Measurements from ENCODE around the gene DTD1.

Gene DTD1

DNA sequence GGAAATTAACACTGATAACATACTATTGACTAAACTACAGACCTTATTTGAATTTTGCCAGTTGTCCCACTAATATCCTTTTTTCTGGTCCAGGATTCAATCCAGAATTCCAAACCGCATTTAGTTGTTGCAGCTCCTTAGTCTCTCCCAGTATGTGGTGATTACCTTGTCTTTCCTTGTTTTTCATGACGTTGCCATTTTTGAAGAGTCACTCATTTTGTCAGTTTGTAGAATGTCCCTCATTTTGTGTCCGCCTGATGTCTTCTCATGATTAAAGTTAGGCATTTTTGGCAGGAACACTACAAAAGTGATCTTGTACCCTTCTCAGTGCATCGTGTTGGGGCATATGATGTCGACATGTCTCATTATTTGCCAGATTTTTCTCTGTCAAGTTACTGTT, 33.1 kb downstream of the DTD1 start:
- no peak for DNase-seq

GRCh38 chr20:18623156-18623910, 35.5 kb downstream of the DTD1 start:
- DNase-seq = no peak

- no peak for DNase-seq
Observed at GRCh38 chr20:18624948-18625347, 37.1 kb downstream of the DTD1 start.

- no peak for DNase-seq
Observed at GRCh38 chr20:18625907-18626655, 38.2 kb downstream of the DTD1 start.

GRCh38 chr20:18628330-18628920, 40.6 kb downstream of the DTD1 start:
- DNase-seq = no peak

DNA sequence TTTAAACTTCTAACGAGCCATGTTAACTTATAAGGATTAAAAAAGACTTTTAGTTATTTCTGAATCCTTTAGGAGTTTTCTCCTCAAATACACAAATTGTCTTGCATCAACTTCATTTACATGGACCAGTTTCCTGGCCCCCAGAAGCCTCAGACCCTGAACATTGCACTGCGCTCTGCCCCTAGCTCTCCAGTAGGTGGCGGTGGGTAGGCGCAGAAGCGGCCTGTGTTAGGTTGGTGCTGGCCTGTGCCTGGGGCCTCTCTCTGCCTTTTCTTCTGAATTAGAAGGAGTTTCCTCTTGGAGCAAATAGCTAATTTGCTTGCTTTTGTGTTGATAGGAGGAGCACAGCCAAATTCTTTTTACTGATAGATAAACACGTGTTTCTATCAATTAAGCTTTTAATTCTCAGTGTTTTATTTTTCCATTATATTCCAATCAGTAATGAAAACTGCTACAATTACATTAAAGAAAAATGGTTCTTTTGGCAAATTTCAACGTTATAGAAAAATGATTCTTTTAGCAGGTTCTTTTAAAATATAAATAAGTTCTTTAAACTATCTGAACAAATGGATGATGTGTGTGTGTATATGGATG, 44.4 kb downstream of the DTD1 start:
- peak; percentile 55 for DNase-seq

DNA sequence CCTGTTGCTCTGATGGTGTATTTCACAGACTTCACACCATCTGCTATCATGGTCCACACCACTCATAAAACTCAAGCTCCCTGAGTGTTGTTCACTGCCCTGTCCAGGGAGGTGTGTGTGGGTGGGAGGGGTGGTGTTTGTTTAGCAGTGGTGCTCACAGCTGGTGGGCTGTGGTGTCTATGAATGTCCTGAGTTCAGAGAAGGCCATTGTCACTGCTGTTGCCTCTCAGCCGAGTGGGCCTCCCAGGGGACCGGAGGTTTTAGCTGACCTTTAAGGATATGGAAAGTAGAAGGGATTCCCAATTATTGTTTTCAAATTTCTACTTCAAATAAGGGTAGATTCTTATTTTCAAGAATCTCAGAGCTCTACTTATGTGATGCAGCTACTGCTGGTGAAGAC, 45.6 kb downstream of the DTD1 start:
- no peak for DNase-seq

DNA sequence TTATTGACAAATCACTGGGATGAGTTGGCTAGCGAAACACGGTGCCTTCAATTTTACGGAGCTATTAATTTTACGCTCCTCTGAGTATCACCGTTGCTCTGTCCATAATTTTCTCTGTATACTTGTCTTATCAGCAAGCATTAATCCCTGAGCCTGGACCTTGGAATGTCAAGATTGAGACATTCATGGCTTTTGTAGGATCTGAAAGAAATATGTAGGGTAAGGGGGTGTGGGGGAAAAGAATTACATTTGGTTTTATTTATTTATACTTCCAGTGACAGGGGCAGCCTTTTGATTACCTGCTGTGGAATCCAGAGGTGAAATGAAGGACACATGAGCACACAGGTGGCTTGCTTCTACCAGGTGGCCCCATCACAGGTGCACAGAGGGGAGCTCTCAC, 46.6 kb downstream of the DTD1 start:
- DNase-seq = no peak

GRCh38 chr20:18635380-18635779, 47.5 kb downstream of the DTD1 start:
- DNase-seq = no peak

DNA sequence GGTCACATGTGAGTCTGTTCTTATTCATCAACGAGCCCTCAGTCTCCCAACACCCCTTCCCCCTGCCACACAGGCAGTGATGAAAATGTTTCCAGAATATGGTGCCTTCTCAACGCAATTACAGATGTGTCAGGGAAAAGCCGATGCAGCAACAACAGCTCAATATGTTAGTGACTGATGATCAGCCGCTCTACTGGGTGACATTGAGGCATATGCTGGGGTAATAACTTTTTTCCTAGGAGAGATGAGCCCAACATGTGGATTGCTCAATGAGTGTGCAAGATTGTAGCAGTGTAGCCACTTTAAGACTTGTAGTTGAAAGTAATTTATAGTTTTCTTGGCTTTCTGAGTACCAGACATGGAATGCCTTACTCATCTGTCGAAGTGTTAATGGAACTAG, 49.4 kb downstream of the DTD1 start:
- no peak for DNase-seq

DNA sequence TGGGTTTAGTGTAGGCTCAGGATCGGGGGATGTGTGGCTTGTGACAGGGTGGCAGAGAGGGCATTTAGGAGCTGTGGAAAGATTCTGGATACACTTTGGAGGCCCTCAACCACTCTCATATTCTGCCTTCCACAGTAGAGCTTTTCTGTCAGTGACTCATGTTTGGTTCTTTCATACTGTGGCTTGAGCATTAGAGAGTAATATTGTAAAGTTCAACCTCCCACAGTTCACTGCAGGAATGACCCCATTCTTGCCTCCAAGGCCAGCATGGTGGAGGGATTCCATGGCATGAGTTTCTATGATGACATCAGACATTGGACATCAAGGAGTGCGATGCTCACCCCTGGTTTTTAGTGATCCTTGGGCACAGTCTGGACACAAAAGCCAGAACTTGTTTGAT, 50.9 kb downstream of the DTD1 start:
- no peak for DNase-seq

DNA sequence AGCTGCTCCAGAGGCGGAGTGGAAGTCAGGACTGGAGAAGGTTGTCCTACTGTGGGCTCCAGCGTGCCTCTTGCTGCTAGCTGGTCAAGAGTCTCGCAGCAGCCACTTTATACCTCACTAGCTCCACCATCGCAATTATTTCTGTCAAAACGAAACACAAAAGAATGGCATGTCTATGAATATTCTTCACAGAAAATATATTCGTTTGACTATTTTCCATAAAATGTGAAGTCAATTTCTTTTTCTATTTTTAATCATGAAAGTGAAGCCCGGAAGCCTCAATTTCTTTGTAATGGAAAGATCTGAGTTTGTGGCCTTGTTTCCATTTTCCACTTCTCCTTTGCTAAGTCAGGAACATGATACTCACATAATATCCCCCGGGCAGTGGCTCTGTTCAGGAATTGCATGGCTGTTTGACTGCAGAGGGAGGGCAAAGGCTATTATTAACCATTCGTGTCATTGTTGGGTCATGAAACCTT, 51.7 kb downstream of the DTD1 start:
- DNase-seq = no peak

DNA sequence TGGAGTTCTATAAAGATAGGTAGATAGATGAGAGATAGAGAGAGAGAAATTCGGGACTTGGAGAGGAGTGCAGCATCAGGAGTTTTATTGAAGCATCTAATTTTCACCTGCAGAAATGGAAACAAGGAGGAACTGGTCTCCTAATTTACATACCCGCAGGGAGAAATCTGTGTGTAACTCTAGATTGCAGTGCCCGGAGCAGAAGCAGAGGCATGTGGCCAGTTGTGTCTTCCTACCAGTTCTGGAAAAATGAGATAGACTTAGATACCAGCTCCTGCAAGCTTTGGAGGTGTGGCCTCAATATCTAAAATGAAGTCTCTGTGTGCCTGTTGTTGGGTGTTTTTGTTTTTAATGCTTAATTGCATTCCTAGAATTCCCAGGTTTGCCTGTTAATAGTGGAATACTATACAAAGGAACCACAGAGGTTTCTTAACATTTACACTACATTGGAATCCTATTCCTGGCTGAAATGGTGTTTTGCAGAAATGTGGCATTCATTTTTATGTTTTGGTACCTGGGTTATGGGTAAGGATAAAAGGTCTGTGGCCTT, 57.4 kb downstream of the DTD1 start:
- no peak for DNase-seq

DNA sequence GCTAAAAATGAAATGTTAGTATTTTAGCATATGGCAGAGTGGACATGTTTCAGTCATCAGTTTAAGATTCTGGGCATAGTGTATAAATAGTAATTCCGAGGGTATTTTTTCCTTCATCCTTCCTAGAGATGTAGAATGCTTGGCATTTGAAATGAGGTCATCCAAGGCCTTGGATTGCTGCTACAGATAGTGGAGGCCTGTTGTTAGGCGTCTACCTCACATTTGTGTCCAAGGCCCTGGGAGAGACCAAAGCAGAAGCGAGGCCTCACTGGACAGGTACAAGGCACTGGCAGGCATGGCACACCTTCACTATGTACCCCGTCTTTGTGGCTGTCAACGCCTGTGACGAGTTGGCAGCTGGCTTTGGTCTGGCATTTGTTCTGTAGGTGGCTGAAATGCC, 58.0 kb downstream of the DTD1 start:
- DNase-seq = no peak

GRCh38 chr20:18647777-18648176, 59.9 kb downstream of the DTD1 start:
- DNase-seq = no peak

DNA sequence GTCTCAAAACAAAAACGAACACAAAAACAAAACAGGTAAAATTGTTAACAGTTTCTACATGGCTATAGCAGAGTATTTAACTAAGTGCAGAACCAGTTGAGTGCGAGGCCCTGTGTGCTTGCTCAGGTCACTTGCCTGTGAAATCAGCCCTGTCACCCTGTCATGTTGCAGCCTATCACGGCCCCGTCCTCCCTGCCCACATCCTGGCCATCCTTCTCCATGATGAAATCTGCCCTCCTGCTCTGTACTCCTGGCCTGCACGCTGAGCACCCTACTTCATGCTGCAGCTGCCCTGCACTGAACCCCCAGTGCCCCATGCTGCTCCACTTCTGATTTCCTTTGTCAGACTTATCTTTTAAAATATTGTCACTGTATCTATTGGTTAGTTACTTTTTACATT, 62.4 kb downstream of the DTD1 start:
- DNase-seq = no peak

DNA sequence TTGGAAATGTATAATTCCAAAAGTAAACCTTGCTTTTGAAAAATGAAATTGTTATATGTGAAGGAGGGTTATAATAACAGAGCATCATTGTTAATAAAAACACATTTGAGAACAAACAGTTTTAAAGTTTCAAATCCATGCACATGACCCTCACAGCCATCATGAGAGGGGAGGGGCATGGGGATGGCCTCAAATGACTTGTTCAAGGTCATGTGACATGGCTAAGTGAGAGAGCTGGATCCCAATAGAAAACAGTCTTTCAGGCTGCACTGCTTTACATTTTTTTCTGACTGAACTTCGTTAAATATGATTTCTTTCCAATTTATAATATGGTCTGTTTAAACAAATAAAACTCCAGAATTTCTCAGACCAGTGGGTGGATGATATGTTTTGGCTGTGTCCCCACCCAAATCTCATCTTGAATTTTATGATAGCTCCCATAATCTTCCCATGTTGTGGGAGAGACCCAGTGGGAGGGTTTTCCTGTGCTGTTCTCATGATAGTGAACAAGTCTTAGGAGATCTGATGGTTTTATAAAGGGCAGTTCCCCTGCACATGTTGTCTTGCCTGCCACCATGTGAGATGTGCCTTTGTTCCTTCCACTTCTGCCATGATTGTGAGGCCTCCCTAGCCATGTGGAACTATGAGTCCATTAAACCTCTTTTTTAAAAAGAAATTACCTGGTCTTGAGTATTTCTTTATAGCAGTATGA, 66.0 kb downstream of the DTD1 start:
- DNase-seq = no peak

DNA sequence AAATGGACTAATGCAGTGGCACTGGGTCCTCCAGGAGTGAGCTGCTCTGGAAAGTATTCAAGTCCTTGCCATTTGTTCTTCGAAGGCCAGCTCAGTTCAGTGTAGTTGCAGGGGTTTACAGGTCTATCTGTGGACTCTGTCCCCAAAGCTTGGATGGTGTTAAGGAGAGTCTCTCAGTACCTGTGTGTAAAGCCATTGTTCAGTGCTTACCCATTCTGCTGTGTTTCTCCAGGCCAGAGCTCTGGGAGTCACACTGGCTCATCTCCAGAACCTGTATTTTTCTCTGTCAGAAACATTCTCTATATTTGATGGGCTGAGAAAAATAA, 66.6 kb downstream of the DTD1 start:
- DNase-seq = no peak

DNA sequence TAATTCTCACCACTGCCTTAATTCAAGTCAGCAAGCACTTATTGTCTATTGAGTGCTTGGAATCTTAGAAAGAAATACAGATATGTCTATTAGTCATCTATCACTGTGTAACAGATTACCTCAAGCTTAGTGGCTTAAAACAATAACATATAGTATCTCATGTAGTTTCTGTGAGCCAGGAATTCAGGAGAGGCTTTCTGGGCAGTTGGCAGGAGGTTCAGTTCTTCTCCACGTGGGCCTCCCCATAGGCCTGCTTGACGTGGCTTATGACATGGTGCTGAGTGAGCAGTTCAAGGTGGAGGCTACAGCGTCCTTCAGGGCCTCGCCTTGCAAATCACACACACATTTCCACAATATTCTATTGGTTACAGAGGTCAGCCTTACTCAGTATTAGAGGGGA, 69.7 kb downstream of the DTD1 start:
- DNase-seq = no peak

- no peak for DNase-seq
Observed at GRCh38 chr20:18662279-18663040, 74.6 kb downstream of the DTD1 start.

DNA sequence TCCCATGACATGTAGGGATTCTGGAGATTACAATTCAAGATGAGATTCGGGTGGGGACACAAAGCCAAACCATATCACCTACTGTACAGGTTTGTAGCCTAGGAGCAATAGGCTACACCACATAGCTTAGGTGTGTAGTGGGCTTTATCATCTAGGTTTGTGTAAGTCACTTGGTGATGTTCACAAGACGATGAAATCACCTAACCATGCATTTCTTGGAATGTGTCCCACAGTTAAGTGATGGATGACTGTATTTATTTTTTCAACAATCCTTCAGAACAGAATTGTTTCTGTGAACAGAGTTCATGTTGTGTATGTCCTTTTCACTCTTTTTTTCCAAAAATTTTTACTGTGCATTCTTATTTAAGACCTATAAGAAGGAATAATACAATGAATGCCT, 76.1 kb downstream of the DTD1 start:
- DNase-seq = no peak

GRCh38 chr20:18665135-18665534, 77.3 kb downstream of the DTD1 start:
- no peak for DNase-seq

All from stimulated activated CD4-positive, alpha-beta T cell treated with anti-CD3 and anti-CD28 coated beads, Interleukin-1b, Interleukin-23, amount 100 ng/mL, for 48 hours (primary cell).